Activated CD4-positive, CD25-positive, alpha-beta regulatory T cell treated with anti-CD3 and anti-CD28 coated beads, Interleukin-2, amount 50 U/mL, for 16 hours (primary cell): ENCODE results near the gene CXorf38.
"Not testable (repeated sequence)": the region's sequence is repeated elsewhere in the genome, so short reads cannot be mapped to it uniquely, and the experiment has no call there.

Source experiments
- DNase-seq: peaks from one replicate; pipeline ENCODE4 v3.0.0-alpha.2; 2020; ENCODE audit warnings: low read depth, low spot score

Gene CXorf38

DNA sequence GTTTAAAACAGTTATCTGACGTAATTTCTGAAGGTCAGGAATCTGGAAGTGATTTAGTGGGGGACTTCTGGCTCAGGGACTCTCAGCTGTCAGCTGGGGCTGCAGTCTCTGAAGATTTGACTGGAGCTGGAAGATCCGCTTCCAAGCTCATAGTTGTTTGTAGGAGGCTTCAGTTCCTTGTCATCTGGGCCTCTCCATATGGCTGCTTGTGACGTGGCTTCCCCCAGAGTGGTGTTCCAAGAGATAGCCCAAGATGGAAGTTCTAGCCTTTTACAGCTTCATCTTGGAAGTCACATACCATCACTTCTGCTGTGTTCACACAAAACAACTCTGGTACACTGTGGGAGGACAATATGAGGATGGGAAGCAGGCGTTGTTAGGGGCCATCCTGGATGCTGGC, 22.1 kb downstream of the CXorf38 start:
- DNase-seq: no peak

DNA sequence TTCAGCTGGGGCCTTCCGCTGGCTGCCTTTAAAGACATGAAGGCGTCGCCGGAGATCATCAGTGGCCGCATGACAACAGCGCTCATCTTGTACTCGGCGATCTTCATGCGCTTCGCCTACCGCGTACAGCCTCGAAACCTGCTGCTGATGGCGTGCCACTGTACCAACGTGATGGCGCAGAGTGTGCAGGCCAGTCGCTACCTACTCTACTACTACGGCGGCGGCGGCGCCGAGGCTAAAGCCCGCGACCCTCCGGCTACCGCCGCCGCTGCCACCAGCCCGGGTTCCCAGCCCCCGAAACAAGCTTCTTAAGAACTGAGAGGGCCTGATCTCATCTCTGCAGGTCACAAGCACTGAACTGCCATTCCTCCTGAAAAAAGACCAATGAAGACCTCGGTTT, 23.7 kb downstream of the CXorf38 start:
- no peak for DNase-seq

- DNase-seq: no peak
Measured at GRCh38 chrX:40623139-40623536, 24.2 kb downstream of the CXorf38 start, which contains the start of gene MPC1L. Gene MPC1L (plus strand): TSS chrX:40623428. CDS start chrX:40623566, 138 bp downstream.

- DNase-seq: no peak
Measured at GRCh38 chrX:40622479-40623138, 24.8 kb downstream of the CXorf38 start.

DNA sequence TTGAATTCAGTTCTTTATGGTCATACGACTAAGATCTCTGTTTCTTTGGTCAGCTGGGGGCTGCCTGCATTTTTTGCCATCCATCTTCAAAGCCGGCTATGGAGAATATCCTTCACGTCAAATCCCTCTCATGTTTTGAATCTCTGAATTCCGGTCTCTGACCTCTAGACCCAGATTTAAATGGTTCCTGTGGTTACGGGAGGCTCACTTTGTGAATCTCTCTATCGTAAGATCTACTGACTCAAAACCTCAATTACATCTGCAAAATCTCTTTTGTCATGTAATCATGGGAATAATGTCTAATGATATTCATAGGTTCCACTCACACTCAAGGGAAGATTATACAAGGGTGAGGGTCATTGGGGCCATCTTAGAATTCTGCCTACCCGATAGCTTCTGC, 29.8 kb downstream of the CXorf38 start:
- no peak for DNase-seq

GRCh38 chrX:40615976-40616375, 31.4 kb downstream of the CXorf38 start:
- DNase-seq: no peak

DNA sequence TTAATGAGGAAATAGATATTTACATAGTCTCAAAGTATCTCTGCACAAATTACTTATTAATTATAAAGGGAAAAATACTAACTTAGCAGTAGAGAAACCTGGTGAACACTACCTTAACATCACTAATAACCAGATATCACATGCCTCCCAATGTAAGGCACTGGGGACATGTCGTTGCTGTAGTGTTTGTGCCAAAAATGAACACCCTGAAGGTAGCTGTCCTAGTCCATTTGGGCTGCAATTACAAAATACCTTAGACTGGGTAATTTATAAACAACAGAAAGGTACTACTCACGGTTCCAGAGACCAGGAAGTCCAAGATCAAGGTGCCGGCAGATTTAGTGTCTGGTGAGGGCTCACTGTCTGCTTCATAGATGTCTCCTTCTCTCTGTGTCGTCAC, 34.9 kb downstream of the CXorf38 start:
- no peak for DNase-seq

- DNase-seq: no peak
Measured at GRCh38 chrX:40607381-40607780, 40.0 kb downstream of the CXorf38 start.

GRCh38 chrX:40603446-40603845, 43.9 kb downstream of the CXorf38 start:
- no peak for DNase-seq

GRCh38 chrX:40589616-40590321, 57.6 kb downstream of the CXorf38 start:
- not testable (repeated sequence) for DNase-seq

DNA sequence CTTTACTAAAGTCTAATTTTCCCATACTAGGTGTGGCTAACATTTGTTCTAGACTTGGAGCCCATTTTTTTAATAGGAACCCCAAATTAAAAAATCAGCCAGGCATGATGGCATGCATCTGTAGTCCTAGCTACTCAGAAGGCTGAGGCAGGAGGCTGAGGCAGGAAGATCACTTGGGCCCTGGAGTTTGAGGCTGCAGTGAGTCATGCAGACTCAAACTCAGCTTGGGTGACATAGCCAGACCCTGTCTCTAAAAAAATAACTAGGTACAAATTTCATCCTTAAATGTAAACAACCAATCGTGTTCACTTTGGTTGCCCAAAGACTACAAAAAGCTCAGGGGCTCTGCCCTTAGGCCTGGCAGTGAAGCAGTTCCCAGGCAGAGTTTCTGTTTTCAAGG, 59.7 kb downstream of the CXorf38 start:
- not testable (repeated sequence) for DNase-seq

- DNase-seq: no peak
Measured at GRCh38 chrX:40582811-40583210, 64.5 kb downstream of the CXorf38 start.

- not testable (repeated sequence) for DNase-seq
Measured at GRCh38 chrX:40582178-40582577, 65.2 kb downstream of the CXorf38 start.

- DNase-seq: no peak
Measured at GRCh38 chrX:40581336-40581920, 65.9 kb downstream of the CXorf38 start.

- DNase-seq: peak; percentile 82
Measured at GRCh38 chrX:40580537-40581335, 66.6 kb downstream of the CXorf38 start, which contains the start of gene ATP6AP2. Gene ATP6AP2 (plus strand): TSS chrX:40580970. CDS start chrX:40581066, 96 bp downstream.

- no peak for DNase-seq
Measured at GRCh38 chrX:40579900-40580536, 67.3 kb downstream of the CXorf38 start.

GRCh38 chrX:40579141-40579540, 68.2 kb downstream of the CXorf38 start:
- DNase-seq: no peak

- DNase-seq: no peak
Measured at GRCh38 chrX:40578039-40578695, 69.2 kb downstream of the CXorf38 start.
